ENCODE measurements around the gene FCN3.

Gene FCN3

DNA sequence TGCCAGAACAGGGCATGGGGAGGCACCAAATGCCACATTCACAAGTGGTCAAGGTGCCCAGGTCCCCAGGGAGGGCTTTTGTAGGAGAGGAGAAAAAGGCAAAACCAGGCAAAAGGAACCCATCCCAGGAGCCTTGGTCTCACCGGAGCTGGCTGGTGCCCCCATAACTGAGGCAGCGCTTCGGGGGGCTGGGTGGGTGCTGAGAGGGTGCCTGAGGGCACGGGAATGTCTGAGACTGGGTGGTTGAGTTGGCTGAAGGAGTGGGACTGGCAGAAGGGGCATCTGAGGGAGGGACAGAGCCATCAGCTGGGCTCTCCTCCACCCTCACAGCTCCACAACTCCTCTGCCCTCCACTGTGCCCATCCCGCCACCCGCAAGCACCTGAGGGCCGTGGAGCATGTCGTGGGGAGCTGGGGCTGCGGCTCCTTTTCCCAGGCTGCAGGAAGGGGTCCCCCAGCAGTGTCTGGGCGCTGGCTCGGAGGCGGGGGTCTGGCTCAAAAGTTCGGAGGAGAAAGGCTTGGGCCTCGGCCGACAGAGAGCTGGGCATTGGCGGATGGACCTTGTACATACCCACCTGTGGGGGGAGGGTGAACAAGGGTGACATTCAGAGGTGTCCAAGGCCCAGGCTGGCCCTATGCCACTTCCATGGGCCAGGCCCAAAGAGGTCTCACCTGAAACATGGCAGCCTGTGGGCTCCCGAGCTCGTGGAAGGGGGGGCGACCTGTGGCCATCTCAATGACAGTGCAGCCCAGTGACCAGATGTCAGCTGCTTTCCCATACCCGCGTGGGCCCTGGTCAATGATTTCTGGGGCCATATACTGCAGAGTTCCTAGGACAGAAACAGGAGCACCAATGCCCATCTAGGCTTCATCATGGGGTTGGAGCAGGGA lies 16.3 kb downstream of the FCN3 start:
- DNase-seq (ENCODE audit: low read depth), result no peak

- peak; percentile 19 for DNase-seq (ENCODE audit: low read depth)
Observed at GRCh38 chr1:27357281-27358037, 17.2 kb downstream of the FCN3 start.

DNA sequence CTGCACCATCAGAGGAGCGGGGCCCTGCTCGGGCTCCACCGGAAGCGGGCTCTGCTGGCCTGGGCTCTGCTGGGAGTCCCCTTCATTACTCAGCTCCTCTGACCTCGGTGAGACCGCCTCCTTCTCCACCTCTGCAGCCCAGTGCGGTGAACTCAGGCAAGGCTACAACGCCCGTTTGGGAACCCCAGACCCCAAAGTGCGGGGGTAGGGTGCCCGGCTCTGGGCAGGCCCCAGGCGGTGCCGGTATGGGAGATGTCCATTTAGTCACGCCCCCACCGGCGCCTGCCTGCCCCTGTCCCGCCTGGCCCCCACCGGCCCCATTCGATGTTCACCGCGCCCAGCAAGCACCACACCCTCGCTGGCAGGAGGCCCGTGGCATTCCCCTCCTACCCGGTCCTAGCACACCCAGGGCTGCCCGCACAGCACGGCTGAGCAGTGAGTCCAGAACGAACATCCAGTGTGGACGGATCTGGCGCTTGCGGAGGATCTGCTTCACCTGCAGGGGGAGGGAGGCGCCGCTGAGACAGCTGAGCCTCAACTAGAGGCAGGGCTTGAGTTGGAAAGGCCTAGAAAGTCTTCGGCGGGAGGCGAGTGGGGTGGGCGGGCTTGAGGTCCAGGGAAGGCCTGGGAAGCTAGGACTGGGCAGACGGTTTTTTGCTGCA lies 17.9 kb downstream of the FCN3 start:
- no peak for DNase-seq (ENCODE audit: low read depth)

DNA sequence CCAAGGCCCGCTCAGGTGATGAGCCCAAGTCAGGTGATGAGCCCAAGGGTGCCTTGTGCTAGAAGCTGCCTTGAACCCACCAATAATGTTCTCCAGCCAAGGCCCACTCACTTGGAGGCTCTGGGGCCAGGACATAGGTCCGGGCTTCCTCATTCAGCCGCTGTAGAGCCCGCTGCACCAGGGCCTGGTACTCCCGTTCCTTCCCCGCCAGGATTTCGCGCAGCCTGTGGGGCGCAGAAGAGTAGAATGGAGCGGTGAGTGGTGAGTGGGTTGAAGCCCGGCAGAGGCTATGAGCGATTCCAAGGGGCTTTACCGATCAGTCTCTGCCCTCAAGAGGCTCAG lies 18.4 kb downstream of the FCN3 start:
- no peak for DNase-seq (ENCODE audit: low read depth)

DNA sequence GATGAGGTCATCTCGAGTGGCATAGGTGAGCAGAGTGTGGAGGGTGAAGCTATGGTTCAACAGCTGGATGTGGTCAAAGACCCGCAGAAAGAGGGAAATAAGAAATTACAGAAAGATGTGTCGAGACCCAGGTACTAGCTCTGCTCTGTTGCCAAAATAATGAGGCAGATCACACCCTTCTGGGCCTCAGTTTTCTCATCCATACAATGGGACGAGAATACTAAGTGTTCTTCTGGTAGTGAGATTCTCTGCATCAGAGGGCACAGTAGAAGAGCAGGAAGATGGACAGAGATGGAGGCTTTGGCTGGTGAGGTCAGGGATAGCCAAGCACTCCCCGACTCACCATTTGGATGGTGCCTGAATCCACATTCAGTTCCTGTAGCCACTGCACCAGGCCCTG lies 18.9 kb downstream of the FCN3 start:
- no peak for DNase-seq (ENCODE audit: low read depth)

GRCh38 chr1:27353629-27354028 lies 21.0 kb downstream of the FCN3 start:
- no peak for DNase-seq (ENCODE audit: low read depth)

- no peak for DNase-seq (ENCODE audit: low read depth)
Observed at GRCh38 chr1:27353166-27353565, 21.5 kb downstream of the FCN3 start.

- no peak for DNase-seq (ENCODE audit: low read depth)
Observed at GRCh38 chr1:27351541-27352107, 23.0 kb downstream of the FCN3 start.

DNA sequence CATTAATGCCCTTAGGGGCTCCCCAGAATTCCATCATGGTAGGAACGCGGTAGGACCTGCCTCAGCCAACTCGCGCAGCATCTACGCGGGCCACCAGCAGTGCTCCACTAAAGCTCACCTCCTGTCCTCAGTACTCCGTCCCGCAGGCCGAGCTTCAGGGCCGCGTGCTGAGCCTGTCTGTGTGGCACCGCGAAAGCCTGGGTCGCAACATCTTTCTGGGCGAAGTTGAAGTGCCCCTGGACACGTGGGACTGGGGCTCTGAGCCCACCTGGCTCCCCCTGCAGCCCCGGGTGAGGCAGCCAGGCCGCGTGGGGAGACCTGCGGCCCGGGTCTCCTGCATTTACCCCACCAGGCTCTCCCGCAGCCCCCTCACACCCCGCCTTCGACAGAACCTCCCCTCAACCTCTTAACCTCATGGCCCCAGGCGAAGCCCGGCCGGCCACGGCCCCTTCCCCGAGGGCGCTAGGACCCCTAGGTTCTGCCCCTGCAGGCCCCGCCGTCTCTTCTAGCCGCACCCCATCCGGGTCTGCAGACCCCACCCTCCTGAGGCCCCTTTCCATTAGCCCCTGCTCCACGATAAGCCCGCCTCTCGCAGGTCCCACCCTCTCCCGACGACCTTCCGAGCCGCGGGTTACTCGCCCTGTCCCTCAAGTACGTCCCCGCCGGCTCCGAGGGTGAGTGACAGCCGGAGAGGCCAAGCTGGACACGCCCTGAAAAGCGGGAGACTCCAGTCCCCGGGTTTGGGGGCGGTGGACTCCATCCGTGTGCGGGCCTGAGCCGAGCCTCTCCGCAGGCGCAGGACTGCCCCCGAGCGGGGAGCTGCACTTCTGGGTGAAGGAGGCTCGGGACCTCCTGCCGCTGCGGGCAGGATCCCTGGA lies 23.7 kb downstream of the FCN3 start:
- DNase-seq (ENCODE audit: low read depth), result no peak

- peak; percentile 60 for DNase-seq (ENCODE audit: low read depth)
Observed at GRCh38 chr1:27349784-27350662, 24.6 kb downstream of the FCN3 start.

GRCh38 chr1:27348861-27349783 lies 25.5 kb downstream of the FCN3 start:
- DNase-seq (ENCODE audit: low read depth), result no peak

DNA sequence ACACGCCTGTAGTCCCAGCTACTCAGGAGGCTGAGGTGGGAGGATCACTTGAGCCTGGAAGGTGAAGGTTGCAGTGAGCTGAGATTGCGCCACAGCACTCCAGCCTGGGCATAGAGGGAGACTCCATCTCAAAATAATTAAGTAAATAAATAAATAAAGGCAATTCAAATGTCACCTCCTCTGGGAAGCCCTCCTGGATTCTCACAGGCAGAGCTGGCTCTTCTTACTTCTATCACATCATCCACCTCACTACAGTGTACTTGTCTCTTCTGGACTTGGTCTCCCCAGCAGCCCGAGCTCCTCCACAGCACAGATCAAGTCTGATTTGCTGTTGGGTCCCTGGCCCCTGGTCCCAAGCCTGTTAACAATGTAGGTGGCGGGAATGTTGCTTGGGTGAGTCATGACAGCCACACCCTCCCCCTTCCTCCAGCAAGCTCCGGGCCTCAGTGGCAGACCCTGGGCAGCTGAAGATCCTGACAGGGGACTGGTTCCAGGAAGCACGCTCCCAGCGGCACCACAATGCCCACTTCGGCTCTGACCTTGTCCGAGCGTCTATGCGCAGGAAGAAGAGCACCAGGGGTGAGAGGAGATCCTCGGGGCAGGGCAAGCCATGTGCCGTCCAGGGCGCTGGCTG lies 27.5 kb downstream of the FCN3 start:
- no peak for DNase-seq (ENCODE audit: low read depth)

- no peak for DNase-seq (ENCODE audit: low read depth)
Observed at GRCh38 chr1:27346357-27346756, 28.3 kb downstream of the FCN3 start.

- DNase-seq (ENCODE audit: low read depth), result no peak
Observed at GRCh38 chr1:27345272-27345671, 29.4 kb downstream of the FCN3 start.

DNA sequence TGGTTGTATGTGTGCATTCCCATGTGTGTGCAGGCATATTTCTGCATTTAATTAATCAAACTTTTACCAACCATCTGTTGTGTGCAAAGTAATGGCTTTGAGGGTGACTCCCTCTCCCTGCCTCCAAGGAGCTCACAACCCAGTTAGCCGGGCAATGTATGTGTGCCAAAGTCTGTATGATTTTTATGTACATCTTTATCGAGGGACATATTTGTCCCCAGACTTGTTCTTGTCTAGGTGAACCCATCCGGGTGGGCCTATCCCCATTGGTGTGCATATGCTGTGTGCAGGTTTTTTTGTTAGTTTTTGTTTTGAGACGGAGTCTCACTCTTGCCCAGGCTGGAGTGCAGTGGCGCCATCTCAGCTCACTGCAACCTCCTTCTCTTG lies 31.0 kb downstream of the FCN3 start:
- DNase-seq (ENCODE audit: low read depth), result no peak

- DNase-seq (ENCODE audit: low read depth), result no peak
Observed at GRCh38 chr1:27342778-27343638, 31.6 kb downstream of the FCN3 start.

- no peak for DNase-seq (ENCODE audit: low read depth)
Observed at GRCh38 chr1:27342391-27342777, 32.2 kb downstream of the FCN3 start.

Data from fibroblast of gingiva (primary cell).